Ovary (tissue), 9 donors: Measurements from ENCODE around the gene SERAC1. TPM values are rescaled to one million over a fixed set of nuclear protein-coding genes. Genes with fewer than 3 reads are reported as not detected.

ENCODE experiments used
- DNase-seq, 5 donors: peaks; one replicate each; pipeline ENCODE4 v3.0.0-alpha.2; 2019 to 2020
- H3K27ac ChIP-seq, 2 donors: fragments of 200-600 bp; one replicate each; pipeline versions ENCODE4 v1.5.1 to v1.8.0; 2019 to 2022
- H3K27me3 ChIP-seq: fragments of 200-600 bp; one replicate; pipeline ENCODE4 v1.8.0; 2022
- H3K36me3 ChIP-seq: fragments of 200-600 bp; sonication (generic); one replicate; pipeline ENCODE4 v1.5.1; 2019
- H3K4me1 ChIP-seq: one replicate; pipeline ENCODE4 v1.8.1; 2013; ENCODE audit warnings: mild to moderate bottlenecking, moderate library complexity; ENCODE audit not compliant: insufficient read depth
- H3K4me3 ChIP-seq: fragments of 200-600 bp; sonication (generic); one replicate; pipeline ENCODE4 v1.5.1; 2017
- H3K9me3 ChIP-seq, 2 donors: fragments of 200-600 bp in 1 of 2; sonication (generic) in 1 of 2; one replicate each; pipeline versions ENCODE4 v1.5.1 to v1.8.1; 2013 to 2019; ENCODE audit warnings: mild to moderate bottlenecking in 1 of 2, moderate library complexity in 1 of 2
- CTCF ChIP-seq, 3 donors: fragments of 450-650 bp in 2 of 3; fragments of 200-600 bp in 1 of 3; IDR thresholded peaks; one replicate each; pipeline versions ENCODE4 v1.5.1 to v1.8.0; 2016 to 2022; ENCODE audit warnings: antibody characterized with exemption in 3 of 3, mild to moderate bottlenecking in 1 of 3
- EP300 ChIP-seq: sonication (generic); formaldehyde crosslinking; IDR thresholded peaks from one replicate; pipeline ENCODE4 v1.6.1; 2017; ENCODE audit warnings: antibody characterized with exemption
- POLR2A ChIP-seq: fragments of 450-650 bp; IDR thresholded peaks from one replicate; pipeline ENCODE4 v1.6.1; 2017; ENCODE audit warnings: antibody characterized with exemption, mild to moderate bottlenecking, moderate library complexity
- WGBS, 3 donors: extraction: QIAGEN DNeasy Blood & Tissue Kit in 1 of 3; methylation state at CpG; one replicate each; pipeline versions ENCODE4 v1.1.5 to v1.1.7; 2013 to 2017; 5-methylcytosine and 5-hydroxymethylcytosine counted together
- intact Hi-C, 4 donors: fragments of 100-400 bp; cut with DNase I; formaldehyde crosslinking; loops; one replicate each; pipeline versions ENCODE4 v1.11.0 to v1.15.1; 2022 to 2023
- polyA plus RNA-seq, 2 donors: library from polyadenylated mRNA; stranded (reverse); fragments of 200-250 nt in 1 of 2; fragments of 350-450 nt in 1 of 2; fragmentation: Illumina TruSeq in 1 of 2; extraction: RNeasy Lipid Tissue Mini Kit (QIAGEN cat#74804) in 1 of 2; gene quantifications; one replicate each; pipeline ENCODE4 v1.2.3, GENCODE V29; 2013 to 2014
- total RNA-seq, 7 donors: library from RNA; depleted of rRNA in 2 of 7; stranded (reverse); fragments of >200 nt in 2 of 7; fragmentation: NEBNext Ultra II Directional in 3 of 7; extraction: Animal tissue kit (Norgen Biotek cat#: 25700) in 3 of 7; gene quantifications; one replicate each; pipeline versions ENCODE4 v1.1.0 to v1.2.4, GENCODE V29; 2016 to 2023
- donor health status: DM: no; HTN: no; CAD: no; lungs with moderate emphysema.
- donor health status: DM: no; HTN: no; CAD: no.
- donor health status: Bipolar disorder and iron deficiency.
- donor health status: DM: yes; HTN: yes; CAD: no.
- donor health status: DM: no; HTN: no; CAD: no.
- donor health status: DM: yes; HTN: yes; CAD: no.

Gene SERAC1
- total and polyA plus RNA-seq, 9 donors: 3.7 to 11.9 (median 6.3) TPM

- Histone ChIP-seq H3K4me3 (no peak overlapping the region), H3K27ac (no peak overlapping the region), H3K27me3 (no peaks in the 10 kb centered on the region), H3K36me3 (no peaks in the 10 kb centered on the region), H3K9me3 (no peaks in the 10 kb centered on the region), H3K4me1 (peaks cover 9% of the 10 kb centered on the region)
- peak in 1 of 5 donors; percentile 22 for DNase-seq
- no peak for TF ChIP-seq CTCF (IDR thresholded peaks at IDR 0.05)
- no peak for TF ChIP-seq EP300
- TF ChIP-seq POLR2A: no peak
- WGBS, 3 donors: 92 to 94% (median 94%) methylated on average over 10 of the region's 10 CpGs
- intact Hi-C loops: loop anchor here in 3 of 4 donors (5.0 to 10.0 kb wide), 4 partner anchors 86 to 316 kb away; partner anchors contain the start of gene SYNJ2 (in 2 of the 3)
These were observed 97.5 kb downstream of the SERAC1 start for GRCh38 chr6:158070513-158070912.

GRCh38 chr6:158069800-158070195 is 98.3 kb downstream of the SERAC1 start:
- Histone ChIP-seq H3K27ac (no peak overlapping the region), H3K4me1 (peaks cover 7% of the 10 kb centered on the region), H3K36me3 (no peaks in the 10 kb centered on the region), H3K9me3 (no peaks in the 10 kb centered on the region), H3K4me3 (no peak overlapping the region), H3K27me3 (no peaks in the 10 kb centered on the region)
- 88 to 89% (median 89%) methylated on average over 6 of the region's 6 CpGs for WGBS, 3 donors
- intact Hi-C loops: loop anchor here in 3 of 4 donors (5.0 to 10.0 kb wide), 4 partner anchors 85 to 315 kb away; partner anchors contain the start of gene SYNJ2 (in 3 of the 3)
- TF ChIP-seq CTCF (IDR thresholded peaks at IDR 0.05): no peak
- no peak for TF ChIP-seq POLR2A
- no peak for TF ChIP-seq EP300
- no peak for DNase-seq

- no peak overlapping the region for H3K4me3 ChIP-seq
- H3K36me3 ChIP-seq: no peaks in the 10 kb centered on the region
- H3K27me3 ChIP-seq: no peaks in the 10 kb centered on the region
- intact Hi-C loops: loop anchor here in 1 of 4 donors (10.0 kb wide), 1 partner anchor 84 kb away; the partner anchor contains the start of gene SYNJ2
- no peak overlapping the region for H3K27ac ChIP-seq
- H3K9me3 ChIP-seq: no peaks in the 10 kb centered on the region
- peak in 1 of 5 donors; percentile 32 for DNase-seq
- 79 to 82% (median 80%) methylated on average over 14 of the region's 14 CpGs for WGBS, 3 donors
- no peak for TF ChIP-seq CTCF (IDR thresholded peaks at IDR 0.05)
- TF ChIP-seq EP300: no peak
- no peak for TF ChIP-seq POLR2A
- H3K4me1 ChIP-seq: peaks cover 7% of the 10 kb centered on the region
These were observed 98.9 kb downstream of the SERAC1 start for GRCh38 chr6:158068893-158069799.

- Histone ChIP-seq H3K36me3 (no peaks in the 10 kb centered on the region), H3K9me3 (no peaks in the 10 kb centered on the region), H3K27ac (no peak overlapping the region), H3K4me1 (peaks cover 3% of the 10 kb centered on the region), H3K27me3 (no peaks in the 10 kb centered on the region), H3K4me3 (no peak overlapping the region)
- DNase-seq: no peak
- intact Hi-C loops: loop anchor here in 1 of 4 donors (10.0 kb wide), 1 partner anchor 84 kb away; the partner anchor contains the start of gene SYNJ2
- TF ChIP-seq POLR2A (no peak), CTCF (IDR thresholded peaks at IDR 0.05) (no peak), EP300 (no peak)
- 88 to 97% (median 93%) methylated on average over 10 of the region's 10 CpGs for WGBS, 3 donors
These were observed 99.7 kb downstream of the SERAC1 start for GRCh38 chr6:158068156-158068892.
